NCI-H82 treated with DMSO at 0.1 percent for 48 hours (cell line): ENCODE measurements around the gene SSH3.
"Not testable (repeated sequence)": the region's sequence is repeated elsewhere in the genome, so short reads cannot be mapped to it uniquely, and the experiment has no call there.

Source experiments
- DNase-seq: peaks from one replicate; lab custom pipeline; 2025; ENCODE audit not compliant: unreplicated experiment; lab: John Stamatoyannopoulos, UW

Gene SSH3

GRCh38 chr11:67303132-67303834, at the start of gene SSH3:
Gene SSH3 (plus strand): TSS chr11:67303530. CDS start chr11:67303626, 96 bp downstream.
- peak; percentile 1 for DNase-seq

- no peak for DNase-seq
Measured at GRCh38 chr11:67253872-67254624, 49.3 kb upstream of the SSH3 start.

DNA sequence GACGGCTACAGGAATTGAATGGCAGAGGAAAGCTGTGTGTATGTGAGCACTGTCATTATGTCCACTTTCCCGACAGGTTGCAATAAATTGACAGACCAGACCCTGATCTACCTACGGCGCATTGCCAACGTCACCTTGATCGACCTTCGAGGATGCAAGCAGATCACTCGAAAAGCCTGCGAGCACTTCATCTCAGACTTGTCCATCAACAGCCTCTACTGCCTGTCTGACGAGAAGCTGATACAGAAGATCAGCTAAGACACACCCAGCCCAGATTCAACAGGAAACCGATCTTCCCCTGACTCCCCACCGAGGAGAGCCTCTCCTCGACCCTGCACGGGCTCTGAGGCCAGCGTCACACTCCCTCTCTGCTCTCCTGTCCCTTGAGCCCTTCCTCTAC, 48.5 kb upstream of the SSH3 start:
- no peak for DNase-seq

DNA sequence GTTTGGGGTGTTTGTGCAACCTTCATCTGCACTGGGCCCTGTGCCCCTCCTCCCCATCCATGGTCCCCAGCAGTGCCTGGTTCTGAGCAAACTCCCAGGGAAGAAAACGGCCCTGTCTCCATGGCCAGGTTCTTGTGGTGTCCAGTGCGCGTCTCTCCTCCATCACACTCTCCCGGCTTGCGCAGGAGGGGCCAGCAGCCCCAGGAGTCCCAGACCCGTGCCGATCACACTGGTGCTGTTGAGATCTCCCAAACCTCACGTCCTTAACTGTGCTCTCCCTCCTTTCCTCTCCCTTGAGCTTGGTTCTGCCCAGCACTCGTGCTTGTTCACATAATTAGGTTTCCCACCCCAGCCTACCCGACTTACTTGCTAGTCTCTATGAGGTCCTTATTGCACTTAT, 48.0 kb upstream of the SSH3 start:
- no peak for DNase-seq

DNA sequence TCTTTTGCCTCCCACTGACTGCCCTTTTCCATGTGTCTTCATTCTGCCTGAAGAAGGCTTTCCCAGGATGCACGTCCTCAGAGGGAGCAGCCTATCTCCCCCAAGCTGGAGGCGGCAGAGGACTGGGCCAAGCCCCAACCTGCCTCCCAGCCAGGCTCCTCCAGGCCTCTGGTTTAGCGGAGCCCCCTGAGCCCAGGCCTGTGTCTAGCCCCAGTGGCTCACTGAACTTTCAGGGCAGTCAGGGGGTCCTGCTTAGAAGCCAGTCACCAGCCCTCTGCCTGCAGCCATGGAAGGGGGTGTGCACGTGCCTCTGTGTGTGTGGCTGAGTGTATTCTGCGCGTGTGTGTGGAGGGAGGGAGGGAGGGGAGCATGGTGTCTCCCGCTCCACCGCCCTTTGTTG, 47.5 kb upstream of the SSH3 start:
- no peak for DNase-seq

DNA sequence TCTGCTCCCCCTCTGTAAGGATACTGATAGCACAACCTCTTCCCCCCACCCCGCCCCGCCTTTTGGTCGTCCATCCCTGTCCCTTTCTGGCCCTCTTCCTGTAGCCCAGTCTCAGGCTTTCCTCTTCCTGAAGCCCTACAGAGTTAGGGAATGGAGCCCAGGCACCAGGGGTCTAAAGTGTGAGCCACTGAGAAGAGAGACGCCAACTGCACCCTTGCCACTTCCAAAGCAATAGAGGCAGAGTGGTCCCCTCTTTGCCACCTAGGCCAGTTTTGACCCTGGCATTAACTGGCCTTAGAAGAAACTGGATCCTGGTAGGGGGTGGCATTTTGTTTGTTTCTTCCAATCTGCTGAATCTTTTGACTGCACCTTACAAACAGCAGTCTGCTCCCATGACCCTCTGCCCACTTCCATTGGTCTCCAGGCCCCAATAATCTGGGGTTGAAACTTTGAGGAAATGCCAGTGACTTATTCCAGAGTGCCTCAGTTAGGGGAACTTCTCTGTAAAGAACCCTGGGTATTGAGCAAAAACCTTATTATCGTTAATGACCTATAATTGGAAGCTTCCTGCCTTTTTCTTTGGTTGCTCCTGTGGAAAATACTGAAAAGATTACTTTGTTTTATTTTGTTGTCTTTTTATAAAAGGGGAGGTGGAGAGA, 46.7 kb upstream of the SSH3 start:
- DNase-seq = no peak

DNA sequence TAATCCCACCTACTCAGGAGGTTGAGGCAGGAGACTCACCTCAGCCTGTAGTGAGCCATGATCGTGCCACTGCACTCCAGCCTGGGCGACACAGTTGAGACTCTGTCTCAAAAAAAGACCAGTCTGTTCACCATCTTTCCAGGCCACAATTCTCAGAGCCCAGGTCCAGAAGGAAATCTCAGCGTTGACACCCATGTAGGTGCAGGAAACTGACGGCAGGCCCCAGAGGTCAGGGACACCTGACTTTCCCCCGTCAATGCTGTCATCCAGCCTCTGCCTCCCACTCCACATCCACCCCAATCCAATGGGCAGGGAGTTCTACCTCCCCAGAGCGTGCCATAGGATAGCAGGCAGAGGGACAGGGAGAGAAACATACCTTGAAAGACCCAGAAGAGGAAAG, 42.9 kb upstream of the SSH3 start:
- no peak for DNase-seq

- not testable (repeated sequence) for DNase-seq
Measured at GRCh38 chr11:67260885-67261639, 42.3 kb upstream of the SSH3 start.

GRCh38 chr11:67261640-67261945, 41.7 kb upstream of the SSH3 start:
- DNase-seq = no peak

- DNase-seq = no peak
Measured at GRCh38 chr11:67261946-67262681, 41.2 kb upstream of the SSH3 start.

- DNase-seq = peak; percentile 45
Measured at GRCh38 chr11:67262731-67263675, 40.3 kb upstream of the SSH3 start.

DNA sequence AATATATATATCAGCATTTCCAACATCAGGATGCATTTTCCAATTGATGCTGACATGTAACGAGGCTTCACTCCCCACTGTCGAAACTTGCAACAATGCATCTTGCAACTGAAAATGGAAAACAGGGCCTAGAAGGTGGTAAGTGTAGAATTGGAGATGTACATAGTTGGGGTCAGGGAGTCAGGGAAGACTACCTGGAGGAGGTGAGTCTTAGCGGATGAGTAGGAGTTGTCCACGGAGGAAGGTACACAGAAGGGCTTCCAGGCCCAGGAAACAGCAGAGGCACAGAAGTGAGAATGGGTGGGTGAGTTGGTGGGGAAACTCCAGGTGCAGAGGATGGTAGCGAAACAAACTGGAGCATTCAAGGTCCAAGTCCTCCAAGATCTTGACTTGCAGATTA, 39.1 kb upstream of the SSH3 start:
- DNase-seq = no peak

- no peak for DNase-seq
Measured at GRCh38 chr11:67264877-67265632, 38.3 kb upstream of the SSH3 start.

GRCh38 chr11:67265633-67266448, 37.5 kb upstream of the SSH3 start:
- DNase-seq = no peak

DNA sequence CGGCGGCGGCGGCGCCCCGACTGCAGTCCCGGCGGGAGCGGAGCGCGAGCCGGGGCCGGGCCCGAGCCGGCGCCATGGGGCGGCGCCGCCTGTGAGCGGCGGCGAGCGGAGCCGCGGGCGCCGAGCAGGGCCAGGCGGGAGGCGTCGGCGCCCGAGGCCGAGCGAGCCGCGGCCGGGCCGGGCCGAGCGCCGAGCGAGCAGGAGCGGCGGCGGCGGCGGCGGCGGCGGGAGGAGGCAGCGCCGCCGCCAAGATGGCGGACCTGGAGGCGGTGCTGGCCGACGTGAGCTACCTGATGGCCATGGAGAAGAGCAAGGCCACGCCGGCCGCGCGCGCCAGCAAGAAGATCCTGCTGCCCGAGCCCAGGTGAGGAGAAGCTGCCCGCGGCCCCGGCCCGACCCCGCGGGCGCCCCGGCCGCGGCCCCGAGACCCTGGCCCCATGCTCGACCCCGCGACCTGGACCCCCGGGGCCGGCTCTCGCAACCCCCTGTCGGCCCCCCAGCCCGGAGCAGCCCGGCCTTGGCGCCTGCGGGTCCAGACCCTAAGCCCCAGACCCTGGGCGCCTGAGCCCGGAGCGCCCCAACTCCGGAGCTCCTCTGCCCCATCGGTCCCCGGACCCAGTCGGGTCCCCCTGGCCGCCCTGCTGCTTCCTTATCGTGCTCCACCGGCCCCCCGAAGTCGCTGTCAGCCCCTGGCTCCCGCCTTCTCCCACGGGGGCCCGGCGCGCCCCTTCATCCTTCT, 36.7 kb upstream of the SSH3 start, which contains the start of gene GRK2:
GRK2 (plus strand) TSS at position 25 of the 739 bp plus-strand sequence; CDS start at position 252, 227 bp downstream.
- DNase-seq = no peak

GRCh38 chr11:67267188-67268080, 35.9 kb upstream of the SSH3 start:
- no peak for DNase-seq
